GM18502 (cell line): ENCODE results near the gene ZNF22.
"Not testable (repeated sequence)": the region's sequence is repeated elsewhere in the genome, so short reads cannot be mapped to it uniquely, and the experiment has no call there.

Experiments used
- ATAC-seq: cut with Tn5 transposase; IDR thresholded peaks from one replicate; pipeline ENCODE4 v1.9.1; 2021; ENCODE audit warnings: mild to moderate bottlenecking; ENCODE audit not compliant: unreplicated experiment, poor library complexity

Gene ZNF22

DNA sequence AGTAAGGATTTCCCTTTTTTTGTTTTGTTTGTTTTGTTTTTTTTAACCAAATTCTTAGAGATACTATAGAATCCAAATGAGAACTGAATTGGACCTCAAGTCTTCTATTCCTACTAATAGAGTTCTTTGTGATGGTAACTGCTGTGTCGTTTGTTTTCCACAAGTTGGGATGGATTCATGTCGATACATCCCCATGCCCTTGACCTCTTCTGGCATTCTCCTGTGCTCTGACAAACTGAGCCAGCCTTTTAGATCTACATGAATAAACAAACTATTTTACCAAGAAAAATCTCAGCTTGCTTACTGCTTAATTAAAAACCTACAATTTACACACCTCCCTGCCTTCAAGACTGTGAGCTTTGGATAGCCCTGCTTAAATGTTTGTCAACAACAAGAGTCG is 3.9 kb downstream of the ZNF22 start:
- ATAC-seq = no peak

DNA sequence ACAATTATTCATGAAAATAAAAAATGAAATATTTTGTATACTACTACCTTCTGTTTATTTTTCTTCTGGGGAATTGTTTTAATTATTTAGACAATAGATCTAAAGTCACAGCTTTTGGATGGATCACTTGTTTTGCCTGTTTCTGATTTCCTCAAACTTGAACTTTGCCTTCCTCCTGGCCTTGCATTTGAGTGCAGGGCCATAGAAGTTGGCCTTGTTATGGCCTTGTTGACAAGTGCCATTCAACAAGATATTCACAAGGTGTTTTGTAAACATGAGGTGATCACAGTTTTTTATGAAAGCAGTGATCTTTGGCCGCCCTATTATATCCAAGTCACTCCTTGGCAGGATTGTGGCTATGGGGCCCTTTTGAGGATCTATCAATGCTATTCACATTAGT is 4.6 kb downstream of the ZNF22 start:
- ATAC-seq = no peak

DNA sequence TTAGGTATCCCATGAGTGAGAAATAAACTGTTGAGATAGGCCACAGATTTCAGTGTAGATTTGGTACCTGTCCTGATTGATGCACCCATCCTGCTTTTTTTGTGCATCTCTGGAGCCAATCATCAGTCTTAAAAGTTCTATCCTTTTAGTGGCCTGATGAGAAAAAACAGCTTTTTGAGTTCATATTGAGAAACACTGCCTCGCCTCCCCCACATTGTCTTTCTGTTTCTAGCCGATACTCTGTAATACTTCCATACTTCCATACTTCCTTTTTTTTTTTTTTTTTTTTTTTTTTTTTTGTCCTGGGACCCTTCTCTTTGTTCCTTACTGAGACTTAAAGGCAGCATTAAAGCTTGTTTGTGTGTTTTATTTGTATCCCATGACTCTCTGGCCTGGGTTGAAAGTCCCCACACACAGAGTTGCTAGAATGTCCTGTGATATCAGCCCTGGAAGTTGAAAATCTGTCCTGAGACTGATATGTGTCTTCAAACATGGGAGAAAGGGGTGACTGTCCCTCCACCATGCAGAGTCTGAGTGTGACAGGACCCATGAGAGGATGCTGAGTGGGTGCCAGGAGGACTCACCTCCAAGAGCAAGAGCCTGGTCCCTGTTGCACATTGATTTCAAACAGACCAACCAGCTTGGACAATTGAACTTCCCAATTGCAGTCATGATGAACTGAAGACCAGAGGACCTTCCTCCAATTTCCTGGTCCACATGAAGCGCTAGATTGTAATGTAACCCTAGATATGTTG is 5.7 kb downstream of the ZNF22 start:
- no peak for ATAC-seq

DNA sequence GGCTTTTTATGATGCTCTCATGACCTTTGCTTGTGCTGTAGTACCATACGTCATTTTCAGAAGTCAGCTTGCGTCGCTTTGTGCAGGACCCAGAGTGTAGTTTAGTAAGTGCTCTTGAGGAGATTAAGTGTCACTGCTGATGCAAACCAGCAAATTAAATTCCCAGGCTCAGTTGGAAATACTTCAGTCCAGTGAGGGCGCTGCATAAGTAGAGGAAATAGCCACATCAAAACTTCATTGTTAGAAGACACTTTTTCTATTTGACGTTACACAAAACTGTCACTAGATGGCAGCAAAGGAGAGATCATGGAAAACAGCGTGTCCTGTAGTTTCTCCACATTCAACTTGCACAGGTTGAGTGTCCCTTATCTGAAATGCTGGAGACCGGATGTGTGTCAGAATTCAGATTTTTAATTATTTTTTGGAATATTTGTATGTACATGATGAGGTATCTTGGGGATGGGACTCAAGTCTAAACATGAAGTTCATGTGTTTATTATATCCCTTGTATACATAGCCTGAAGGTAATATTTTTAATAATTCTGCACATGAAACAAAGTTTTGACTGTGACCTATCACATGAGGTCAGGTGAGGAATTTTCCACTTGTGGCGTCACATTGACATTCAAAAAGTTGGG is 7.9 kb downstream of the ZNF22 start:
- ATAC-seq = peak; percentile 82

DNA sequence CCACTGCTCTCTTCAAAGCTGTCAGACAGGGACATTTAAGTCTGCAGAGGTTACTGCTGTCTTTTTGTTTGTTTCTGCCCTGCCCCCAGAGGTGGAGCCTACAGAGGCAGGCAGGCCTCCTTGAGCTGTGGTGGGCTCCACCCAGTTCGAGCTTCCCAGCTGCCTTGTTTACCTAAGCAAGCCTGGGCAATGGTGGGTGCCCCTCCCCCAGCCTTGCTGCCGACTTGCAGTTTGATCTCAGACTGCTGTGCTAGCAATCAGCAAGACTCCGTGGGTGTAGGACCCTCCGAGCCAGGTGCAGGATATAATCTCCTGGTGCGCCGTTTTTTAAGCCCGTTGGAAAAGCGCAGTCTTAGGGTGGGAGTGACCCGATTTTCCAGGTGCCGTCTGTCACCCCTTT is 13.8 kb downstream of the ZNF22 start:
- ATAC-seq = not testable (repeated sequence)

DNA sequence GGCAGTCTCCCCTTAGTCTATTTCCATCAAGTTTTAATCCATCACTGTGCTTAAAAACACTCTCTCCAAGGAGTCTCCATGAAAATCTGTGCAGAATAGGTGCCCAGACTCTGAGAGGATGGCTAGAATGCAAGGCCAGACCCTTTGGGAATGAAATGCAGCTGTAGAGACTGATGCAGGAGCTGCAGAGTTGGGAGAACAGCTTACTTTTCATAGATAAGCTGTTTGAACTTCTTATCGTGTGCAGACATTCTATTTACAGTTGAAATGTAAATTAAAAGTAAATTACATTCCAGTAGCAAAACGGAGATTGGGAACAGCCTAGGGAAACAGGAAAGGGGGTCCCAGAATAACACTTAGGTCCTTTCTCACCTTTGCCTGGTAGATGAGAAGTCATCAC is 14.9 kb downstream of the ZNF22 start:
- no peak for ATAC-seq

DNA sequence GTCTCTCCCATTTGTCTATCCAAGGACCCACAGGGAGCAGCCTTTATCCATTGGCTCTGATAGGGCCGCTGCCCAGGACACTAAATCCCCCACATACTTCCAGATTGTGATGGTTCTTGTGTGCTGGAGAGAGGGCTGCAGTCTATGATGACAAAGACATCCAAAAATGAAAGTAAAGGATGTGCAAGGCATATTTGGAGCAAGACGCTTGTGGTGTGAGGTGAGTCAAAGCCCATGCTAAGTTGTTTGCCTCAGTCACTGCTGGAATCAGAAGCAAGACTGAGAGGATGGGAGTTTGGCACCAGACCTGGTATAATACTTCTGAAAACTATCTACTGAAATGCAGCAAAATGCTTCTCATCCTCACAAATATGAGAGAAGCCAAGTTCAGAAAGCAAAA is 22.7 kb downstream of the ZNF22 start:
- no peak for ATAC-seq

DNA sequence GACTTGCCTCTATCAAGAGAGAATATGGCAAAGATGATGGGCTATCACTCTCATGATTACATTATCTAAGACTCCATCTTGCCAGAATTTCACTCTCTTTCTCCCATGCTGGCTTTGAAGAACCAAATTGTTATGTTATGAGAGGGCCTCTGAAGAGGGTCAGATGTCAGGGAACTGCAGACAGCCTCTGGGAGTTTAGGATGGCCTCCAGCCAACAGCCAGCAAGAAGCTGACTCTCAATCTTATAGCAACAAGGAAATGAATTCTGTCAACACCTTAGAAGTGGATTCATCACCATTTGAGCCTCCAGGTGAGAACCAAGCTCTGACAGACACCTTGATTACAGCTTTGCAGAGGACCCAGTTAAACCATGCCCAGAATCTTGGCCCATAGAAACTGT is 33.6 kb downstream of the ZNF22 start:
- ATAC-seq = no peak

DNA sequence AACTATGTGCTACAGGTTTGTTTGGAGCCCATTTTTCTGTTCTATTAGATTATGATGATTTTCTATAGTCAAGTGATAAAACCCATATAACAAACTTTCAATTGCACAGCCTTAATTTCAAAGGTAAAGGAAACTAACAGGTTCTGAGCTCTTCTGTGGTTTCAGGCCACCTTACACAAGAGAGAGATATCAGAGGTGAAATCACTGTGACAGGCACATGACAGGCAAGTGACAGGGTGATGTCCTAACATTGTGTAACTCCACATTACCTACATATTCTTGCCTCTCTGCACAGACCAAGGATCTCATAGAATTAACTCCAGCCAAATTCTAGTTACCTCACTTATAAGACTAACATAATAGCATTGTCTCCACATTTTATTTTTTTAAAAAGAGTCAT is 35.0 kb downstream of the ZNF22 start:
- ATAC-seq = no peak

DNA sequence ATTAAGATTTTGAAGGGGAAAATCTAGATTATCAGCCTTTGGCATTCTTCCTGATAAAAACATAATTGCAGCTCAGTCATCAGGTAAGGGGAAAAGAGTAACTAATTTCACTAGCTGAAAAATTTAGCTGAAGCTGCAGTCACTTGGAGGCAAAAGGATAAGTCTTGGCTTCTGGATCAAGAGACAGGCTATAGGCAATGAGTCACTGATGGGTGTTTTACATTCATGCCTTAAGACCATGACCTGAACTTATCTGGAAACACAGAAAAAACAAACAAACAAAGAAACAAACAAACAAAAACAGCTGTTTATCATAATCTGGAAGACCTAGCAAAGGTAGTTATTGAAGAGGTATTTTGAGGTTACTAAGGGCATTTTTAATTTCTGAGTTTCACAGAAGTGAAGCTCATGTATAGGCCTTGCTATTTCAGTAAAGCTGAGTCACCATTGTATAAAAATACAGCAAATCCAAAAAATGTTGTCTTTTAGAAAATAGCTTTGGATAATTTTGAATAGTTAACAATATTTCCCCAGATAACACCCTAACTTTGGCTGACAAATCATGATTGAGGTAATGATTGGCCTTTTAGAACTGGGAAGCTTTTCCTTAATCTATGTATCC is 40.3 kb downstream of the ZNF22 start:
- no peak for ATAC-seq

DNA sequence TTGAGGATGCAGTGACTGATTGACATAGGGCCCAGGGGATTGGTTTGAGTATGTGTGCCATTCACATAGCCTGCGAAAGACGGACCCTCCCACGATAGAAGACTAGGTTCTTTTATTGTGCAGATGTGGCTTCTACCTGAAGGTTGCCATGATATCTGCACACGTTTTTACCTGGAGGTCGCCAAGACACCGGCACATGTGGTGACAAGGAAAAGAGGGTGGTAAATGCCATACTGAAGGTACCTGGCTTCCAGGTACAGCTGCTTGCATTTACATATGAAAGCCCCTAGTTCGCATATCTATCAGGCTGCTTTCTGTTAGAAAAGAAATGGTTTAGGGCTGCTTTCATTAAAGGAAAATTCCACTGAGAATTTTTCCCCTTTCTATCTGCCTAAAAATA is 43.6 kb downstream of the ZNF22 start:
- no peak for ATAC-seq

DNA sequence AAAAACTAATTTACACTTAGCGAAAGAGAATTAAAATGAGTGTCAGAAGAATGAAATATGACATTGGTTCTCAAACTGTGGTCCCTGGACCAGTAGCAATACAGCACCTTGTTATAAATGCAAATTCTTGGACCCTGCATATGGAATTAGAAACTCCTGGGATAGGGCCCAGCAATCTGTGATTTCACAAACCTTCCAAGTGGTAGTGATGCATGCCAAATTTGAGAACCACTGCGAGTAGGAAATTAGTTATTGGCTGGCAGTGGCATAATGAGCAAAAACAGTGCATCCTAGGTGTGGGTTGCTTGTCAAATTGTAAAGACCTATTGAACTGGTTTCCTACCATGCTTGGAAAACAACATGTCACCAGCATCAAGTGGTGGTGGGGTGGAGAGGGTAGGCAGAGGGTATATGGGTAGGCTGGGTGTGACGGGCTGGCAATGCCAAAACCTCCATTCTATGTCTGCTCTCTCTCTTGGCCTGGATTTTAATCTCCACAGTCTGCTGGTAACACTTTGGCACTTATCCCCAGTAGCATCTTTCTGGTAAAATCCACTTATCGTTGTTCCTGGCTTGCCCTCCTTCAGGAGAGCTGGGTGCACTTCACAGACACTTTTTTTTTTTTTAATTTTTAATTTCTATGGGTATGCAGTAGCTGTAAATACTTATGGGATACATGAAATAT is 50.0 kb downstream of the ZNF22 start:
- no peak for ATAC-seq

DNA sequence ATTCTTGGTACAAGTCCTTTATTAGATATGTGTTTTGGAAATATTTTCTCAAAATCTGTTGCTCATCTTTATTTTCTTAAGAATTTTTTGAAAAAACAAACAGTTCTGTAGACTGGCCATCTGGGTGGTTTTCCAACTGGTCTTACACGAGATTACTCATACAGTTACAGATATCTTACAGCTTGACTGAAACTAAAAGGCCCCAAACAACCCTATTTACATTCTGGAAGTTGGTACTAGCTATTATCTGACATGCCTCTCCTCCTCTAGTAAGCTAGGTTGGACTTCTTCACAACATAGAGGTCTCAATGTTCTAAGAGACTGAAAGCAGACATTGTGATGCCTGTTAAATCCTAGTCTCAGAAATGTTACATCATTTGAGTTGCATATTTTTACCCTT is 52.0 kb downstream of the ZNF22 start:
- no peak for ATAC-seq

DNA sequence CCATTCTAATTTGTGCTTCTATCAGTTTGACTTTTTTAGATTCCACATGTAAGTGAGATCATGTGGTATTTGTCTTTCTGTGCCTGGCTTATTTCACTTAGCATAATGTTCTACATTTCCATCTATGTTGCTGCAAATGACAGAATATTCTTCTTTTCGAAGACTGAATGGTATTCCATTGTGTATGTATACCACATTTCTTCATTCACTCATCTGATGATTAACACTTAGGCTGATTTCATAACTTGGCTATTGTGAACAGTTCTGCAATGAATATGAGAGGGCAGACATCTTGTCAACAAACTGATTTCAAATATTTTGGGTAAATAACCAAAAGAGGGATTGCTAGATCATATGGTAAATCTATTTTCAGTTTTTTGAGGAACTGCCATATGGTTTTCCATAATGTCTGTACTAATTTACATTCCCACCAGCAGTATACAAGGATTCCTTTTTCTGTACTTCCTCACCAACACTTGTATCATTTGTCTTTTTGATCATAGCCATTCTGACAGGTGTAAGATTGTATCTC is 52.9 kb downstream of the ZNF22 start:
- no peak for ATAC-seq
